K562 (cell line): ENCODE data around the gene KLHL41. TPM values are rescaled to one million over a fixed set of nuclear protein-coding genes. Genes with fewer than 3 reads are reported as not detected.

Source experiments
- CBFA2T2 ChIP-seq: fragments of 450-650 bp; conservative IDR thresholded peaks from 2 replicates; pipeline ENCODE4 v1.6.1; 2017; ENCODE audit warnings: mild to moderate bottlenecking
- CBX2 ChIP-seq: fragments of 200-600 bp; sonication (generic); IDR thresholded peaks from one replicate; pipeline ENCODE4 v1.6.1; 2012; ENCODE audit warnings: mild to moderate bottlenecking, low read length, inconsistent platforms; ENCODE audit not compliant: insufficient read depth, poor library complexity, severe bottlenecking
- CBX3 ChIP-seq, 2 experiments: IDR thresholded peaks; 1 replicate in 1 of 2; 2 replicates in 1 of 2; pipeline ENCODE4 v1.6.1; 2012; ENCODE audit warnings: inconsistent platforms in 2 of 2, low read length in 2 of 2, borderline replicate concordance in 1 of 2, control low read depth in 1 of 2
- FOXA1 ChIP-seq: fragments of 450-650 bp; IDR thresholded peaks from 2 replicates; pipeline ENCODE4 v1.6.1; 2016; ENCODE audit warnings: mild to moderate bottlenecking, borderline replicate concordance
- FOXA3 ChIP-seq, 2 experiments: fragments of 450-650 bp in 1 of 2; sonication (generic) in 1 of 2; formaldehyde crosslinking; IDR thresholded peaks in 1 of 2; conservative IDR thresholded peaks in 1 of 2; 2 replicates each; pipeline versions ENCODE4 v1.4.0 to v1.8.0; 2020 to 2022; ENCODE audit warnings: mild to moderate bottlenecking in 2 of 2, missing genetic modification reagents in 1 of 2
- GABPB2 ChIP-seq: fragments of 250-450 bp; sonication (Bioruptor Pico); conservative IDR thresholded peaks from 2 replicates; pipeline ENCODE4 v1.5.1; 2021; ENCODE audit warnings: mild to moderate bottlenecking
- HDGF ChIP-seq: fragments of 450-650 bp; IDR thresholded peaks from 2 replicates; pipeline ENCODE4 v1.6.1; 2016
- NFE2L1 ChIP-seq: fragments of 450-650 bp; IDR thresholded peaks from 2 replicates; pipeline ENCODE4 v1.6.1; 2016; ENCODE audit warnings: missing genetic modification characterization, low read depth, mild to moderate bottlenecking, missing compliant biosample characterization, moderate library complexity, borderline replicate concordance
- PHF20 ChIP-seq: fragments of 450-650 bp; IDR thresholded peaks from 2 replicates; pipeline ENCODE4 v1.6.1; 2018; ENCODE audit not compliant: partially characterized antibody
- POLR2G ChIP-seq: fragments of 200-400 bp; formaldehyde crosslinking; IDR thresholded peaks from 2 replicates; pipeline ENCODE4 v1.6.1; 2017; ENCODE audit warnings: low read depth, mild to moderate bottlenecking, antibody characterized with exemption, low read length, moderate library complexity
- SAFB2 ChIP-seq: fragments of 200-400 bp; formaldehyde crosslinking; IDR thresholded peaks from 2 replicates; pipeline ENCODE4 v1.6.1; 2018; ENCODE audit warnings: borderline replicate concordance, low read length, low read depth, moderate library complexity; ENCODE audit not compliant: severe bottlenecking
- SREBF2 ChIP-seq: sonication (generic); formaldehyde crosslinking; IDR thresholded peaks from 2 replicates; pipeline ENCODE4 v1.4.0; 2020; ENCODE audit warnings: mild to moderate bottlenecking, missing genetic modification reagents
- ZNF134 ChIP-seq: fragments of 250-450 bp; sonication (Bioruptor Pico); conservative IDR thresholded peaks from 2 replicates; pipeline ENCODE4 v1.4.0; 2020
- ZNF780A ChIP-seq: fragments of 250-450 bp; sonication (Bioruptor Pico); IDR thresholded peaks from 2 replicates; pipeline ENCODE4 v1.5.0; 2021; ENCODE audit warnings: mild to moderate bottlenecking
- polyA plus RNA-seq, 8 experiments: library from polyadenylated mRNA; depleted of rRNA in 4 of 8; stranded (reverse) in 5 of 8; unstranded in 3 of 8; fragments of >200 nt; fragmentation: Nextera tagmentation in 2 of 8; fragmentation: Illumina TruSeq in 1 of 8; extraction: Ambion mirVana in 2 of 8; extraction: Trizol in 1 of 8; gene quantifications; 2 replicates each; pipeline versions ENCODE4 v1.2.1 to v1.2.3, GENCODE V29; 2011 to 2014; ENCODE audit warnings: inconsistent platforms in 1 of 8, missing spikeins in 1 of 8
- total RNA-seq, 7 experiments: library from RNA; depleted of rRNA in 6 of 7; stranded (reverse); fragments of >200 nt in 6 of 7; fragmentation: Illumina TruSeq in 2 of 7; extraction: Trizol in 2 of 7; gene quantifications; 2 replicates each; pipeline versions ENCODE4 v1.2.1 to v1.2.3, GENCODE V29; 2011 to 2021; ENCODE audit warnings: low replicate concordance in 1 of 7
- TF ChIP-seq, protein P1 (sequence below), 2 experiments: fragments of 450-650 bp in 1 of 2; sonication (generic) in 1 of 2; formaldehyde crosslinking in 1 of 2; IDR thresholded peaks; 2 replicates each; pipeline versions ENCODE4 v1.7.1 to v1.9.0; 2016 to 2022; ENCODE audit warnings: inconsistent platforms in 1 of 2, mild to moderate bottlenecking in 1 of 2, missing genetic modification reagents in 1 of 2
- TF ChIP-seq, protein P2 (sequence below): fragments of 450-650 bp; IDR thresholded peaks from 2 replicates; pipeline ENCODE4 v1.6.1; 2016; ENCODE audit warnings: borderline replicate concordance

The KLHL41 gene
- total and polyA plus RNA-seq, 9 of the 15 experiments (the other 6 are each of a cell fraction or from before 2014, with no cell fraction given) = 0.05 to 1.5 (median 0.09) TPM

GRCh38 chr2:169573160-169573973 lies 63.9 kb downstream of the KLHL41 start, which contains the start of gene FASTKD1 (continued):
- TF ChIP-seq, protein P1, sequence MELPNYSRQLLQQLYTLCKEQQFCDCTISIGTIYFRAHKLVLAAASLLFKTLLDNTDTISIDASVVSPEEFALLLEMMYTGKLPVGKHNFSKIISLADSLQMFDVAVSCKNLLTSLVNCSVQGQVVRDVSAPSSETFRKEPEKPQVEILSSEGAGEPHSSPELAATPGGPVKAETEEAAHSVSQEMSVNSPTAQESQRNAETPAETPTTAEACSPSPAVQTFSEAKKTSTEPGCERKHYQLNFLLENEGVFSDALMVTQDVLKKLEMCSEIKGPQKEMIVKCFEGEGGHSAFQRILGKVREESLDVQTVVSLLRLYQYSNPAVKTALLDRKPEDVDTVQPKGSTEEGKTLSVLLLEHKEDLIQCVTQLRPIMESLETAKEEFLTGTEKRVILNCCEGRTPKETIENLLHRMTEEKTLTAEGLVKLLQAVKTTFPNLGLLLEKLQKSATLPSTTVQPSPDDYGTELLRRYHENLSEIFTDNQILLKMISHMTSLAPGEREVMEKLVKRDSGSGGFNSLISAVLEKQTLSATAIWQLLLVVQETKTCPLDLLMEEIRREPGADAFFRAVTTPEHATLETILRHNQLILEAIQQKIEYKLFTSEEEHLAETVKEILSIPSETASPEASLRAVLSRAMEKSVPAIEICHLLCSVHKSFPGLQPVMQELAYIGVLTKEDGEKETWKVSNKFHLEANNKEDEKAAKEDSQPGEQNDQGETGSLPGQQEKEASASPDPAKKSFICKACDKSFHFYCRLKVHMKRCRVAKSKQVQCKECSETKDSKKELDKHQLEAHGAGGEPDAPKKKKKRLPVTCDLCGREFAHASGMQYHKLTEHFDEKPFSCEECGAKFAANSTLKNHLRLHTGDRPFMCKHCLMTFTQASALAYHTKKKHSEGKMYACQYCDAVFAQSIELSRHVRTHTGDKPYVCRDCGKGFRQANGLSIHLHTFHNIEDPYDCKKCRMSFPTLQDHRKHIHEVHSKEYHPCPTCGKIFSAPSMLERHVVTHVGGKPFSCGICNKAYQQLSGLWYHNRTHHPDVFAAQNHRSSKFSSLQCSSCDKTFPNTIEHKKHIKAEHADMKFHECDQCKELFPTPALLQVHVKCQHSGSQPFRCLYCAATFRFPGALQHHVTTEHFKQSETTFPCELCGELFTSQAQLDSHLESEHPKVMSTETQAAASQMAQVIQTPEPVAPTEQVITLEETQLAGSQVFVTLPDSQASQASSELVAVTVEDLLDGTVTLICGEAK (IDR thresholded peaks at IDR 0.05) = peak; percentile 69; the same call in 1 of the 2 replicates
- TF ChIP-seq, protein P1 (CRISPR knock-in tag; IDR thresholded peaks at IDR 0.05) = no peak
- TF ChIP-seq FOXA1 = no peak
- TF ChIP-seq HDGF = no peak
- TF ChIP-seq SAFB2 = no peak
- no peak for TF ChIP-seq SREBF2
- TF ChIP-seq CBX3 (IDR thresholded peaks at IDR 0.05; ENCODE audit: borderline replicate concordance in 1 of 2, low read length in 2 of 2) = peak in 1 of 2 experiments; percentile 52; a peak in 1 of 3 replicates
- TF ChIP-seq, protein P2, sequence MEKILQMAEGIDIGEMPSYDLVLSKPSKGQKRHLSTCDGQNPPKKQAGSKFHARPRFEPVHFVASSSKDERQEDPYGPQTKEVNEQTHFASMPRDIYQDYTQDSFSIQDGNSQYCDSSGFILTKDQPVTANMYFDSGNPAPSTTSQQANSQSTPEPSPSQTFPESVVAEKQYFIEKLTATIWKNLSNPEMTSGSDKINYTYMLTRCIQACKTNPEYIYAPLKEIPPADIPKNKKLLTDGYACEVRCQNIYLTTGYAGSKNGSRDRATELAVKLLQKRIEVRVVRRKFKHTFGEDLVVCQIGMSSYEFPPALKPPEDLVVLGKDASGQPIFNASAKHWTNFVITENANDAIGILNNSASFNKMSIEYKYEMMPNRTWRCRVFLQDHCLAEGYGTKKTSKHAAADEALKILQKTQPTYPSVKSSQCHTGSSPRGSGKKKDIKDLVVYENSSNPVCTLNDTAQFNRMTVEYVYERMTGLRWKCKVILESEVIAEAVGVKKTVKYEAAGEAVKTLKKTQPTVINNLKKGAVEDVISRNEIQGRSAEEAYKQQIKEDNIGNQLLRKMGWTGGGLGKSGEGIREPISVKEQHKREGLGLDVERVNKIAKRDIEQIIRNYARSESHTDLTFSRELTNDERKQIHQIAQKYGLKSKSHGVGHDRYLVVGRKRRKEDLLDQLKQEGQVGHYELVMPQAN = peak; percentile 67; the same call in 1 of the 2 replicates
- TF ChIP-seq PHF20 = no peak
- TF ChIP-seq CBX2 = no peak
- TF ChIP-seq GABPB2 = no peak
- peak; percentile 81 for TF ChIP-seq POLR2G
- 0 out of 2 replicates have a peak, but pooled peaks have one; percentile 24 for TF ChIP-seq ZNF134 (CRISPR knock-in tag)
- TF ChIP-seq FOXA3 (CRISPR knock-in tag; conservative IDR thresholded peaks at IDR 0.05 in 1 of 2, IDR thresholded peaks at IDR 0.05 in 1 of 2) = peak in 1 of 2 experiments; percentile 58; a peak in 2 of 4 replicates
- TF ChIP-seq ZNF780A (CRISPR knock-in tag) = no peak
- TF ChIP-seq CBFA2T2 = no peak
- no peak for TF ChIP-seq NFE2L1 (tag)
